Measurements from ENCODE around the gene PUS7. TPM values are rescaled to one million over a fixed set of nuclear protein-coding genes. Genes with fewer than 3 reads are reported as not detected.
A peak's percentile ranks its signal among the peaks of the same experiment; 100 is the strongest.

PUS7 gene
- total RNA-seq, 1 donor from 2014 or later = 20.0 TPM

DNA sequence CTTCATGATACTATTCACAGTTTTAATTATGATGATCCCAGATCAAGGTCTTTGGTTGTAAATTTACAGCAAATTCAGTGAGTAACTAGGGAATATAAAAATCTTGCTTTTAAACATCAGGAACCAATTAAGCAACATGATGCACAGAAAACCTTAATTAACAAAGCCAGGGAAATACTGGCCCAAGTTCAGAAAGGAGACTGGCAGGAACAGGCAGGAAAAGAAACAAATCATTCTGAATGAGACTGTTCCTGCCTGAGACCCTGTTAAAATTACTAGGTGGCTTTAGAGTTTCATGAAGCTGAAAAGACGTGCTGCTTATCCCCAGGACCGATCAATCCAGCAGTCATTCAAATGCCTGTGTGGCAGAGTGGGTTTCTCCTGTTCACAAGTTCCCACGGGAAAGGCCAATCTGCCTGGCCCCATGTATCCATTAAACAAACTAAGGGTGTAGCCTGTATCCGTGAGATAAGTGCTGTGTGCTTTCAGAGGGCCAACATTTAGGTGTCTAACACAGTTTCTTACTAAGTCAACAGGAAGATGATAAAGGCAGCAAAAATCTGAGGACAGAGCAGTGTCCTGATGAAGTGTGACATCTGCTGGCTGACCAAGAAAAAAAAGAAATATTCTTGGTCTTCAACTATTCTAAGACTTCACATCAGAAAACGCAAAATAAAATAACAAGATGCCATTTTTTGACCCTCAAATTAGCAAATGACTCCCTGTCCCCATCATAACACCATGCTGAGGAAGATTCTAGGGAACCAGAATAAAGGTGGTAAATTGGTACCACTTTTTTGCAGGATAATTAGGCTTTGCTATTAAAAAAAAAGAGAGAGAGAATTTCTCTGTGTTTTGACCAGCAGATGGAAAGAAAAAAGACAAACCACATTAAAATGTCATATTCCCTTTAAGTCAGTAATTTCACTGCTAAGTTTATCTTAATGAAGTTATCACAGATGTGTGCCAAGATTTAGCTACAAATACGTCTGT is 34.2 kb downstream of the PUS7 start:
- Mint-ChIP-seq H3K27ac (ENCODE audit: unreplicated experiment) (peak overlapping the region; percentile 57), H3K9me3 (ENCODE audit: unreplicated experiment) (peaks cover 2% of the 10 kb centered on the region), H3K4me3 (ENCODE audit: unreplicated experiment) (peak overlapping the region; percentile 18), H3K4me1 (ENCODE audit: low read depth, unreplicated experiment) (peaks cover 12% of the 10 kb centered on the region), H3K36me3 (ENCODE audit: unreplicated experiment) (no peaks in the 10 kb centered on the region), H3K27me3 (ENCODE audit: unreplicated experiment) (no peaks in the 10 kb centered on the region)
- DNase-seq = peak; percentile 52
- peak; percentile 15 for TF ChIP-seq CTCF (IDR thresholded peaks at IDR 0.05; ENCODE audit: partially characterized antibody, unreplicated experiment)

DNA sequence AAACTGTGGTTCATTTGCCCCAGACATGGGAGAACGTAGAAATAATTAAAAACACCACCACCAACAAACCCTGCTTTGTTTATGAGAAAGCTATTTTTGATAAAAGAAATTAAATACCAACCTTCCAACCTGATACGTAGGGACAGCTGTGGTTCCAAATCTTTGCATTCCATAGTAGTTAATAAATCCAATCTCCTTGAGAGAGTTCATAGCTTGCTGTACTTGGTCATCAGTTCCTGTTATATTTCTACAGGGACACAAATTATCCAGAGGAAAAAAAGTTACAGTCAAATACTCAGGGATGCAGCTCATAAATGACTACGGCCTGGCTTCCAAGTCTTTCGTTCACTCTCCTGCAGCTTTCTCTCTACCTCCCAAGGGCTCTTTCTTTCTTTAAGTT is 41.1 kb downstream of the PUS7 start:
- Mint-ChIP-seq H3K4me3 (ENCODE audit: unreplicated experiment) (no peak overlapping the region), H3K9me3 (ENCODE audit: unreplicated experiment) (no peaks in the 10 kb centered on the region), H3K4me1 (ENCODE audit: low read depth, unreplicated experiment) (no peaks in the 10 kb centered on the region), H3K27ac (ENCODE audit: unreplicated experiment) (no peak overlapping the region), H3K27me3 (ENCODE audit: unreplicated experiment) (peaks cover 2% of the 10 kb centered on the region), H3K36me3 (ENCODE audit: unreplicated experiment) (no peaks in the 10 kb centered on the region)
- no peak for DNase-seq
- TF ChIP-seq CTCF (IDR thresholded peaks at IDR 0.05; ENCODE audit: partially characterized antibody, unreplicated experiment) = no peak

DNA sequence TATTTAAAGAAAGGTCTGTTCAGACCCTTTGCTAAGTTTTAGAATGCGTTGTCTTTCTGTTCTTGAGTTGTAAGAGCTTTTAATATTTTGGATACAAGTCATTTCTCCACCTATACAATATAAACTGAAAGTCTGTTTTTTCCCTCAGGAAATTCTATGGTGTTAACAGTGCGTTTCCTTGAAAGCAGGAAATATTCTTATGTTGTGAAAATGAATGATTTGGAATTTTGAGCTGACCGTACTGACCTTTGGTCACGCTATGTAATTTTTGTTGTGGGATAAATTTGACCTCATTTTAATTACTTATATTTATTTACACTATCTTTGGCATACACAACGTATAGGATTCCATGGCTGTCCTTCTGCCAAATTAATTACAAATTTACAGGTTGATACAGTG is 43.5 kb downstream of the PUS7 start:
- Mint-ChIP-seq H3K27ac (ENCODE audit: unreplicated experiment) (no peak overlapping the region), H3K36me3 (ENCODE audit: unreplicated experiment) (no peaks in the 10 kb centered on the region)
- no peak for TF ChIP-seq CTCF (IDR thresholded peaks at IDR 0.05; ENCODE audit: partially characterized antibody, unreplicated experiment)

DNA sequence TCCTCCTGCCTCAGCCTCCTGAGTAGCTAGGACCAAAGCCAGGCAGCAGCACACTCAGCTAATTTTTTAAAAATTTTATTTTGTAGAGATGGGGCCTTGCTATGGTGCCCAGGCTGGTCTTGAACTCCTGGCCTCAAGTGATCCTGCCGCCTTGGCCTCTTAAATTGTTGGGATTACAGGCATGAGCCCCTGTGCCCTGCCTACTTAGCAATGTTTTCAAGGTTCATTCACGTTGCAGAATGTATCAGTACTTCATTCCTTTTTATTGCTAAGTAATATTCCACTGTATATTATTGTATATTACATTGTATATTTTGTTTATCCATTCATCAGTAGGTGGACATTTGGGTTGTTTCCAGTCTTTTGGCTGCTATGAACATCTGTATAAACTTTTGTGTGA is 44.2 kb downstream of the PUS7 start:
- DNase-seq = no peak
- Mint-ChIP-seq H3K27ac (ENCODE audit: unreplicated experiment) (no peak overlapping the region), H3K36me3 (ENCODE audit: unreplicated experiment) (no peaks in the 10 kb centered on the region), H3K9me3 (ENCODE audit: unreplicated experiment) (no peaks in the 10 kb centered on the region), H3K4me3 (ENCODE audit: unreplicated experiment) (no peak overlapping the region), H3K27me3 (ENCODE audit: unreplicated experiment) (peaks cover 2% of the 10 kb centered on the region), H3K4me1 (ENCODE audit: low read depth, unreplicated experiment) (no peaks in the 10 kb centered on the region)
- no peak for TF ChIP-seq CTCF (IDR thresholded peaks at IDR 0.05; ENCODE audit: partially characterized antibody, unreplicated experiment)

More for the DNA sequence above, 43.5 kb downstream of the PUS7 start:
- Mint-ChIP-seq H3K4me1 (ENCODE audit: low read depth, unreplicated experiment) (no peaks in the 10 kb centered on the region), H3K4me3 (ENCODE audit: unreplicated experiment) (no peak overlapping the region), H3K9me3 (ENCODE audit: unreplicated experiment) (no peaks in the 10 kb centered on the region), H3K27me3 (ENCODE audit: unreplicated experiment) (peaks cover 2% of the 10 kb centered on the region)
- DNase-seq = no peak

- Mint-ChIP-seq H3K4me1 (ENCODE audit: low read depth, unreplicated experiment) (no peaks in the 10 kb centered on the region), H3K27me3 (ENCODE audit: unreplicated experiment) (no peaks in the 10 kb centered on the region), H3K4me3 (ENCODE audit: unreplicated experiment) (no peak overlapping the region), H3K36me3 (ENCODE audit: unreplicated experiment) (no peaks in the 10 kb centered on the region), H3K27ac (ENCODE audit: unreplicated experiment) (no peak overlapping the region), H3K9me3 (ENCODE audit: unreplicated experiment) (no peaks in the 10 kb centered on the region)
- DNase-seq = no peak
- TF ChIP-seq CTCF (IDR thresholded peaks at IDR 0.05; ENCODE audit: partially characterized antibody, unreplicated experiment) = no peak
Measured at GRCh38 chr7:105474045-105474444, 48.0 kb downstream of the PUS7 start.

Measured in glutamatergic neuron (in vitro differentiated cells).